ENCODE results near the gene FLYWCH2. TPM values are rescaled to one million over a fixed set of nuclear protein-coding genes. Genes with fewer than 3 reads are reported as not detected.
"Not testable (repeated sequence)": the region's sequence is repeated elsewhere in the genome, so short reads cannot be mapped to it uniquely, and the experiment has no call there.

The FLYWCH2 gene
- polyA plus RNA-seq, 1 donor = 15.2 TPM

DNA sequence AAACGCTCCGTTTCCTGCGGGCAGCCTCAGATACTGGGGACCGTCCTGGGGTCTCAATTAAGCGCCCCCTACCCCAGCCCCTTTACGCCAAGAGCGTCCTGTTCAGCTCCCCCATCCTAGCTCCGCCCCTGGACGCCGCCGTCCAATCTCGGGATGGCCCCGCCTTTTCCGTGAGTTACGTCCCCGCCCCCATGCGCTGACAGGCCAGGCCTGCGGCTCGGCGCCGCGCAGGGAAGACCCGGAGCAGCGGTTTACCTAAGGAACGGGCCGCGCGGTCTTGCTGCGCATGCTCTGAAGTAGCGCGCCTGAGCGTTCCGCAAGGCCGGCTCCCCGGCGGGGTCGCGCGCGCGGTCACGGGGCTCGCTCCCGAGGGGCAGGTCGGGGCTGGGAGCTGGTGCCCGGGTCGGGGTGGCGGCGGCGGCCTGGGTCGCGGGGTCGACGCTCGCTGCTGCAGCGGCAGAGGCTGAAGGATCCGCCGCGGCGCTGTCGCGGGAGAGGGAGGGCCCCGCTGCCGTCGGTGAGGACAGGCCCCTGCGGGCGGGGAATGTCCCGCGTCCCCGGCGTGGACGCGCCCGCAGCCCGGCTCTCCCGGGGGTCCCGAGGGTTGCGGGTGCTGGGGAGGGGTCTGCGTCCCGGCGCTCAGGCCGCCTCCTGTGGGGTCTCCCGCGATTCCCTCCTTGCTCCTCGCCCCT is 28.8 kb downstream of the FLYWCH2 start, which contains the start of gene FLYWCH1:
TSS of gene FLYWCH1 (plus strand) at position 294 of the 692 bp plus-strand sequence. CDS start 17,755 bp downstream, outside the sequence.
- peak; percentile 97 for DNase-seq

DNA sequence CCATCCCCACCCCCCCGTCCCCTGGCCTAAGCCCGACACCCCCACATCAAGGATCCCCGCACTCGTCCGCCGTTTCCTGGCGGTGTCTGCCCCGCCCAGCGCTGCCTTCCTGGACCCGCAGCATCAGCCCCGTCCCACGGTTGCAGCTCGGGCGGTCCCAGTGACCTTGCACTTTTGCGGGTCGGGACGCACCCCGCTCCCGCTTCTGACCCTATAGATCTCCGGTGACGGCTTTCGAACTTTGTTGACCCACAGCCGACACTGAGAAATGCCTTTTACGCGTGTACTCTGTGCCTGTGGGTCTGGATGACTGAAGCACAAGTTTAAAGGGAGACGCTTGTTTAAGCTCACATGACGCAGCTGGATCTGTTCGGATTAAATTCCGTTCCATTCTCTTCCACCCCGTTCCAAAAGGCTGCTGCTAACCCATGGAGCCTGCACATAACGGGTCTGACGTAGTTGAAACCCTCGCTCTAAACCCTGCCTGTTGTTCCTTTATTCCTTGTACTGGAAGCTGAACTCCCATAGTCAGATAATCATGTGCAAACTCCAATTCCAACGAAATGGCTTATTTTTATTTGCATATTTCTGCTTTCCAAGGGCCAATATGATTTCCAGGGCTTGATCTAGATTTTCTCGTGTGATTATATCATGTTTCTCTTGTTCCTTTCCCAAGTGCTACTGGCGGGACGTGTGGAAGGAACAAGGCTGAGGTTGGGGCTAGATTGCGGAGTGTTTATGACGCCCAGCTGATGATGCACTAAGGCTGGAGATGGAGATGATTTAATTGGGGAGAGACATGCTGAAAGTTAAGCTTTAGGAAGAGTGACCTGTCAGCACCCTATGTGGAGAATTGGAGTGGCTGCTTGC is 29.6 kb downstream of the FLYWCH2 start:
- DNase-seq = peak; percentile 57

DNA sequence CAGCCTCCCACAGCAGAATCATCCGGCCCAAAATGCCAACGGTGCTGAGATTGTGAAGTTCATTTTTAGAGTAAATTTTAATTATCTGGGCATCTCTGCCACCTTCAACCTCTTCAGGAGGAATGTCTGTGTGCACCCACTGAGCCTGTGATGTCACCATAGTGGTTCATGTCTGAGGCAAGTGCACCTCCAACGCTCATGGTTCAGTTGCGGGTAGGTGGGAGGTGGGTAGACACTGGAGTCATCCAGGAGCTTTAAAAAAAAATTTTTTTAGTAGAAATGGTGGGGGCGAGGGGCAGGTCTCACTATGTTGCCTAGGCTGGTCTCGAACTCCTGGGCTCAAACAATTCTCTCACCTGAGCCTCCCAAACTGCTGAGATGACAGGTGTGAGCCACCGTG is 30.6 kb downstream of the FLYWCH2 start:
- DNase-seq = no peak

- DNase-seq = no peak
These were observed 31.2 kb downstream of the FLYWCH2 start for GRCh38 chr16:2914233-2914632.

GRCh38 chr16:2915196-2915929 is 32.3 kb downstream of the FLYWCH2 start:
- no peak for DNase-seq

GRCh38 chr16:2919511-2920255 is 36.7 kb downstream of the FLYWCH2 start:
- DNase-seq = peak; percentile 78

DNA sequence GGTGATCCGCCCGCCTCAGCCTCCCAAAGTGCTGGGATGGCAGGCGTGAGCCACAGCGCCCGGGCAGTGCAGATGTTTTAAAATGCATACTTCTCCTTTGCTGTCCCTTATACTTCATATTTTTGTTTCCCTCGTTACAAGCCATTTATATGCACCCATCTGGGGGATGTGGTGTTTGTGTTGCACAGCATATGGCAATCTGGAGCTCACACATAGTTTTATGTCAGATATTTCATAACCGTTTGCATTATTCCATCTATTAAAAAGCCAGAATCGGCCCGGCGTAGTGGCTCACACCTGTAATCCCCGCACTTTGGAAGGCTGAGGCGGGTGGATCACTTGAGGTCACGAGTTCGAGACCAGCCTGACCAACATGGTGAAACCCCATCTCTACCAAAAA is 40.5 kb downstream of the FLYWCH2 start:
- DNase-seq = no peak

- no peak for DNase-seq
These were observed 42.1 kb downstream of the FLYWCH2 start for GRCh38 chr16:2924901-2925755.

- DNase-seq = no peak
These were observed 43.1 kb downstream of the FLYWCH2 start for GRCh38 chr16:2925951-2926649.

DNA sequence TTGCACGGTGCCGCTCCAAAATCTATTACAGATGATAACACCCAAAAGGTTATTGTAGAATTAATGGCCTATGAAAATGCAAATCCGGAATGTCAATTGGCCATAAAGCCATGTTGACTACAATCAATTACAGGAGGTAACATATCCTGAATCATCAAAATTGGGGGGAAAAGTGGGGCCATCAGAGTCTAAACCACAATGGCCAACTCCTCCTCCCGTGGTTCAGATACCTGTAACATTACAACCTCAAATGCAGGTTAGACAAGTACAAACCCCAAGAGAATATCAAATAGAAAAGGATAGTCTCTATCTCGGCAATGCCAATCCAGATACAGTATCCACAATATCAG is 43.6 kb downstream of the FLYWCH2 start:
- no peak for DNase-seq

GRCh38 chr16:2927010-2927646 is 44.1 kb downstream of the FLYWCH2 start:
- DNase-seq = peak; percentile 87

- not testable (repeated sequence) for DNase-seq
These were observed 45.1 kb downstream of the FLYWCH2 start for GRCh38 chr16:2928151-2928550.

DNA sequence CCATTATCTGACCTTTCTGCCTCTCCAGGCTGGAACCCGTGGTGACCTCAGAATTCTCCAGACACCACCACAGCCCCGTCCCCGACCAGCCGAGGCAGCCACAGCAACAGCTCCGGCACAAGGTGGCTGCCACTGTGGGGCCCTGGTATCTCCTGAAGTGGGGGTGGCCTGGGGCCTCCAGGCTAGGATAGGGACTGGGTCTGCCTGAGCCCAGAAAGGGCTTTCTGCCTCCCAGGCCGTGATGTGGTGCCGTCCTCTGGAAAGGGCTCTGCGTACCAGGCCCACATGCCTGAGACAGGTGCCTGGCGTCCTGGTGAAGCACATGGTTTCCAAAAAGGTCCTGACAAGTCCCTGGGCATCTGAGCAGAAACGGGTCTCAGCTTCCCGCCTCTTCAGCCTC is 45.8 kb downstream of the FLYWCH2 start:
- no peak for DNase-seq

DNA sequence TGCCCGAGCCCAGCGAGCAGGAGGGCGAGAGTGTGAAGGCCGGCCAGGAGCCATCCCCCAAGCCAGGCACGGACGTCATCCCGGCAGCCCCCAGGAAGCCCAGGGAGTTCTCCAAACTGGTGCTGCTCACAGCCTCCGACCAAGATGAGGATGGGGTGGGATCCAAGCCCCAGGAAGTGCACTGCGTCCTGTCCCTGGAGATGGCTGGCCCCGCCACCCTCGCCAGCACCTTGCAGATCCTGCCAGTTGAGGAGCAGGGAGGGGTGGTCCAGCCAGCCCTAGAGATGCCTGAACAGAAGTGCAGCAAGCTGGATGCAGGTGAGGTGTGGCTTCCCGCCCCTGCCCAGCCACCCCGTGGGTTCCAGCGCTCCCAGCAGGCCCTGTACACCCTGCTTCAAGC is 46.7 kb downstream of the FLYWCH2 start:
- DNase-seq = no peak

- DNase-seq = no peak
These were observed 47.2 kb downstream of the FLYWCH2 start for GRCh38 chr16:2930236-2930635.

DNA sequence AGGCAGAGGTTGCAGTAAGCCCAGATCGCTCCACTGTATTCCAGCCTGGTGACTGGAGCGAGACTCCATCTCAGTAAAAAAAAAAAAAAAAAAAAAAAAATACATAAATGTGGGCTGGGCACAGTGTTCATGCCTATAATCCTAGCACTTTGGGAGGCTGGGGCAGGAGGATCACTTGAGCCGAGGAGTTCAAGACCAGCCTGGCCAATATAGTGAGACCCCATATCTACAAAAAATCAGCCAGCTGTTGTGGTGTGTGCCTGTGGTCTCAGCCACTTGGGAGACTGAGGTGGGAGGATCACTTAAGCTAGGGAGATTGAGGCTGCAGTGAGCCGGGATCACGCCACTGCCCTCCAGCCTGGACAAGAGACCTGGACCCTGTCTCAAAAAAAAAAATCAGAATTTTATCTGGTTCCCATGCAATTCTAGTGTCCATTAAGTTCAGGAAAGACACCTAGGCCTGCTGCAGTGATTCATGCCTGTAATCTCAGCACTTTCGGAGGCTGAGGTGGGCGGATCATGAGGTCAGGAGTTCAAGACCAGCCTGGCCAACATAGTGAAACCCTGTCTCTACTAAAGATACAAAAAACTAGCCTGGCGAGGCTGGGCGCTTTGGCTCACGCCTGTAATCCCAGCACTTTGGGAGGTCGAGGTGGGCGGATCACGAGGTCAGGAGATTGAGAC is 48.4 kb downstream of the FLYWCH2 start:
- not testable (repeated sequence) for DNase-seq

DNA sequence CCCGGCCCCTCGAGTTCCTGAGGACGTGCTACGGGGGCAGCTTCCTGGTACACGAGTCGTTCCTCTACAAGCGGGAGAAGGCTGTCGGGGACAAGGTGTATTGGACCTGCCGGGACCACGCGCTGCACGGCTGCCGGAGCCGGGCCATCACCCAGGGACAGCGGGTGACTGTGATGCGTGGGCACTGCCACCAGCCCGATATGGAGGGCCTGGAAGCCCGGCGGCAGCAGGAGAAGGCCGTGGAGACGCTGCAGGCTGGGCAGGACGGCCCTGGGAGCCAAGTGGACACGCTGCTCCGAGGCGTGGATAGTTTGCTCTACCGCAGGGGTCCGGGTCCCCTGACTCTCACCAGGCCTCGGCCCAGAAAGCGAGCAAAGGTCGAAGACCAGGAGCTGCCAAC is 50.1 kb downstream of the FLYWCH2 start:
- no peak for DNase-seq

- DNase-seq = no peak
These were observed 50.7 kb downstream of the FLYWCH2 start for GRCh38 chr16:2933701-2934100.

DNA sequence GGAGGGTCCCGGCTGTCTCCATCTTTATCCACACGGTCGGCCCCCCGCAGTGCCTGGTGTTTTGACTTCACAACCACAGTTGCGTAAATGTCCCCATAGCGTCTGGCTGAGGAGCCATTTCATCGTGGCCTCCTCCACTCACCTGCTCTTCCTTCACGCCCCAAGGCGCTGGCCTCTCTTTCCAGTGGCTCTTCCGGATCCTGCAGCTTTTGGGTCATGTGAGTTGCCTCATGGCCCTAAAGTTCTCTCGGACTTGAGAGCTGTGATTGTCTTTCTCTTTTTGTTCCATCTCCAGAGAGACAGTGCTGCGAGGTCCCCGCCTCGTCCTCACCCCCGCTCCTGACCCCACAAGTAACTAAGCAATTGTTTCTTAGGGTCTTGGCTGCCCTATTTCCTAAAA is 51.4 kb downstream of the FLYWCH2 start:
- DNase-seq = no peak
